Activated CD8-positive, alpha-beta T cell treated with anti-CD3 and anti-CD28 coated beads, Interleukin-2, amount 10 ng/mL, durations not matched to agents 7 days and 5 days (primary cell): ENCODE data around the gene SLC2A10. TPM values are rescaled to one million over a fixed set of nuclear protein-coding genes. Genes with fewer than 3 reads are reported as not detected.
A peak's percentile ranks its signal among the peaks of the same experiment; 100 is the strongest.

Source experiments
- ATAC-seq: fragments of 150-1000 bp; cut with Tn5 transposase; one replicate; pipeline ENCODE4 v1.10.0; 2021; ENCODE audit warnings: moderate library complexity
- CTCF ChIA-PET: fragments of 350-600 bp; sonication (Branson Sonifier 250); formaldehyde crosslinking; loops from one replicate; lab custom pipeline; 2021; ENCODE audit warnings: antibody characterized with exemption; lab: Charles Lee
- POLR2A ChIA-PET: fragments of 350-600 bp; sonication (Branson Sonifier 250); formaldehyde crosslinking; loops from one replicate; lab custom pipeline; 2021; ENCODE audit warnings: antibody characterized with exemption; lab: Charles Lee
- DNase-seq: peaks from one replicate; pipeline ENCODE4 v3.0.0-alpha.2; 2020
- H3K27ac Mint-ChIP-seq: one replicate; pipeline ENCODE4 v1.8.0; 2021; ENCODE audit warnings: mild to moderate bottlenecking, mixed read lengths
- H3K27me3 Mint-ChIP-seq: one replicate; pipeline ENCODE4 v1.8.0; 2021; ENCODE audit warnings: low read depth, mixed read lengths
- H3K36me3 Mint-ChIP-seq: one replicate; pipeline ENCODE4 v1.8.0; 2021; ENCODE audit warnings: low read depth, mixed read lengths
- H3K4me1 Mint-ChIP-seq: one replicate; pipeline ENCODE4 v1.8.0; 2021; ENCODE audit warnings: low read depth, mixed read lengths
- H3K4me3 Mint-ChIP-seq: one replicate; pipeline ENCODE4 v1.8.0; 2021; ENCODE audit warnings: mild to moderate bottlenecking, mixed read lengths
- H3K9me3 Mint-ChIP-seq: one replicate; pipeline ENCODE4 v1.8.0; 2022; ENCODE audit warnings: mixed read lengths; ENCODE audit not compliant: insufficient read depth
- total RNA-seq, 2 experiments: library from RNA; stranded (reverse); gene quantifications; one replicate each; pipeline ENCODE4 v1.2.3, GENCODE V29; 2021

SLC2A10 gene
- total RNA-seq, 2 experiments from 2014 or later, result not detected

- ATAC-seq, result no peak
- POLR2A ChIA-PET, result no interaction called here
- no peak overlapping the region for H3K27ac Mint-ChIP-seq
- CTCF ChIA-PET, result interaction anchor here (2.0 kb wide), 1 partner anchor 15 kb away, joined by 9 read pairs; no protein-coding TSS in a partner anchor
- no peak for DNase-seq
- H3K27me3 Mint-ChIP-seq, result peaks cover 7% of the 10 kb centered on the region
- no peaks in the 10 kb centered on the region for H3K36me3 Mint-ChIP-seq
- peaks cover 8% of the 10 kb centered on the region for H3K4me1 Mint-ChIP-seq
- no peaks in the 10 kb centered on the region for H3K9me3 Mint-ChIP-seq
- H3K4me3 Mint-ChIP-seq, result no peak overlapping the region
Measured at GRCh38 chr20:46695892-46696291, 13.6 kb upstream of the SLC2A10 start.

- CTCF ChIA-PET, result interaction anchor here (1.3 kb wide), 1 partner anchor 8 kb away, joined by 4 read pairs; no protein-coding TSS in a partner anchor
- Mint-ChIP-seq H3K27me3 (peaks cover 7% of the 10 kb centered on the region), H3K27ac (no peak overlapping the region), H3K9me3 (no peaks in the 10 kb centered on the region), H3K36me3 (no peaks in the 10 kb centered on the region), H3K4me3 (no peak overlapping the region), H3K4me1 (peaks cover 8% of the 10 kb centered on the region)
- POLR2A ChIA-PET, result no interaction called here
- no peak for DNase-seq
- ATAC-seq, result no peak
Measured at GRCh38 chr20:46696791-46697279, 12.6 kb upstream of the SLC2A10 start.

- POLR2A ChIA-PET, result no interaction called here
- no peak for ATAC-seq
- H3K4me1 Mint-ChIP-seq, result peaks cover 8% of the 10 kb centered on the region
- CTCF ChIA-PET, result no interaction called here
- H3K4me3 Mint-ChIP-seq, result no peak overlapping the region
- no peak for DNase-seq
- no peaks in the 10 kb centered on the region for H3K36me3 Mint-ChIP-seq
- H3K27ac Mint-ChIP-seq, result no peak overlapping the region
- H3K9me3 Mint-ChIP-seq, result no peaks in the 10 kb centered on the region
- H3K27me3 Mint-ChIP-seq, result peaks cover 7% of the 10 kb centered on the region
Measured at GRCh38 chr20:46698788-46699187, 10.7 kb upstream of the SLC2A10 start.

- ATAC-seq, result no peak
Measured at GRCh38 chr20:46699651-46700359, 9.6 kb upstream of the SLC2A10 start.

GRCh38 chr20:46700481-46700880, 9.0 kb upstream of the SLC2A10 start:
- no peaks in the 10 kb centered on the region for H3K9me3 Mint-ChIP-seq
- ATAC-seq, result no peak
- ChIA-PET CTCF (interaction anchor here (1.1 kb wide), 1 partner anchor 13 kb away, joined by 3 read pairs; no protein-coding TSS in a partner anchor), POLR2A (no interaction called here)
- no peak overlapping the region for H3K4me3 Mint-ChIP-seq
- H3K4me1 Mint-ChIP-seq, result no peaks in the 10 kb centered on the region
- H3K27me3 Mint-ChIP-seq, result peaks cover 17% of the 10 kb centered on the region
- H3K27ac Mint-ChIP-seq, result no peak overlapping the region
- H3K36me3 Mint-ChIP-seq, result no peaks in the 10 kb centered on the region
- DNase-seq, result no peak

More at GRCh38 chr20:46699651-46700359, 9.6 kb upstream of the SLC2A10 start:
- POLR2A ChIA-PET, result no interaction called here
- H3K36me3 Mint-ChIP-seq, result no peaks in the 10 kb centered on the region
- no peak overlapping the region for H3K4me3 Mint-ChIP-seq
- CTCF ChIA-PET, result interaction anchor here (0.6 to 1.1 kb wide), 4 partner anchors 10 to 155 kb away, joined by 3 to 5 read pairs (median 4); no protein-coding TSS in a partner anchor
- no peak overlapping the region for H3K27ac Mint-ChIP-seq
- peak; percentile 34 for DNase-seq
- peaks cover 12% of the 10 kb centered on the region for H3K27me3 Mint-ChIP-seq
- no peaks in the 10 kb centered on the region for H3K9me3 Mint-ChIP-seq
- no peaks in the 10 kb centered on the region for H3K4me1 Mint-ChIP-seq

GRCh38 chr20:46701057-46701456, 8.4 kb upstream of the SLC2A10 start:
- Mint-ChIP-seq H3K9me3 (no peaks in the 10 kb centered on the region), H3K4me1 (no peaks in the 10 kb centered on the region), H3K27ac (no peak overlapping the region), H3K36me3 (no peaks in the 10 kb centered on the region), H3K27me3 (peaks cover 19% of the 10 kb centered on the region), H3K4me3 (no peak overlapping the region)
- ChIA-PET POLR2A (no interaction called here), CTCF (no interaction called here)
- ATAC-seq, result no peak
- no peak for DNase-seq

- no peaks in the 10 kb centered on the region for H3K36me3 Mint-ChIP-seq
- peaks cover 3% of the 10 kb centered on the region for H3K9me3 Mint-ChIP-seq
- POLR2A ChIA-PET, result interaction anchor here (1.0 kb wide), 1 partner anchor 13 kb away, joined by 4 read pairs; the partner anchor contains the start of gene TP53RK
- H3K27ac Mint-ChIP-seq, result no peak overlapping the region
- H3K4me1 Mint-ChIP-seq, result no peaks in the 10 kb centered on the region
- DNase-seq (no peak), ATAC-seq (no peak)
- H3K4me3 Mint-ChIP-seq, result no peak overlapping the region
- CTCF ChIA-PET, result interaction anchor here (0.6 kb wide), 1 partner anchor 713 kb away, joined by 4 read pairs; no protein-coding TSS in a partner anchor
- H3K27me3 Mint-ChIP-seq, result peaks cover 21% of the 10 kb centered on the region
Measured at GRCh38 chr20:46701556-46701955, 7.9 kb upstream of the SLC2A10 start.

- Mint-ChIP-seq H3K36me3 (no peaks in the 10 kb centered on the region), H3K9me3 (peaks cover 5% of the 10 kb centered on the region), H3K27ac (no peak overlapping the region), H3K27me3 (peaks cover 23% of the 10 kb centered on the region), H3K4me1 (no peaks in the 10 kb centered on the region), H3K4me3 (no peak overlapping the region)
- POLR2A ChIA-PET, result interaction anchor here (1.0 kb wide), 1 partner anchor 13 kb away, joined by 4 read pairs; the partner anchor contains the start of gene TP53RK
- ATAC-seq, result no peak
- CTCF ChIA-PET, result interaction anchor here (0.6 kb wide), 1 partner anchor 713 kb away, joined by 4 read pairs; no protein-coding TSS in a partner anchor
- DNase-seq, result no peak
Measured at GRCh38 chr20:46701986-46702385, 7.5 kb upstream of the SLC2A10 start.

GRCh38 chr20:46702447-46703203, 6.8 kb upstream of the SLC2A10 start:
- Mint-ChIP-seq H3K9me3 (peaks cover 5% of the 10 kb centered on the region), H3K4me3 (no peak overlapping the region), H3K27me3 (peaks cover 27% of the 10 kb centered on the region), H3K36me3 (no peaks in the 10 kb centered on the region), H3K27ac (no peak overlapping the region), H3K4me1 (no peaks in the 10 kb centered on the region)
- ATAC-seq, result no peak
- ChIA-PET POLR2A (interaction anchor here (1.0 kb wide), 1 partner anchor 14 kb away, joined by 4 read pairs; the partner anchor contains the start of gene TP53RK), CTCF (interaction anchor here (0.6 to 1.0 kb wide), 2 partner anchors 50 to 714 kb away, joined by 3 to 4 read pairs; no protein-coding TSS in a partner anchor)
- no peak for DNase-seq

GRCh38 chr20:46703435-46703834, 6.0 kb upstream of the SLC2A10 start:
- no peak overlapping the region for H3K4me3 Mint-ChIP-seq
- POLR2A ChIA-PET, result no interaction called here
- CTCF ChIA-PET, result interaction anchor here (1.0 kb wide), 1 partner anchor 49 kb away, joined by 3 read pairs; no protein-coding TSS in a partner anchor
- no peak overlapping the region for H3K27ac Mint-ChIP-seq
- ATAC-seq (no peak), DNase-seq (no peak)
- H3K4me1 Mint-ChIP-seq, result no peaks in the 10 kb centered on the region
- H3K27me3 Mint-ChIP-seq, result peaks cover 34% of the 10 kb centered on the region
- no peaks in the 10 kb centered on the region for H3K36me3 Mint-ChIP-seq
- H3K9me3 Mint-ChIP-seq, result peaks cover 5% of the 10 kb centered on the region

- H3K27ac Mint-ChIP-seq, result no peak overlapping the region
- no peak overlapping the region for H3K4me3 Mint-ChIP-seq
- H3K27me3 Mint-ChIP-seq, result peaks cover 40% of the 10 kb centered on the region
- no peak for ATAC-seq
- ChIA-PET CTCF (no interaction called here), POLR2A (no interaction called here)
- peaks cover 5% of the 10 kb centered on the region for H3K9me3 Mint-ChIP-seq
- H3K4me1 Mint-ChIP-seq, result peaks cover 4% of the 10 kb centered on the region
- DNase-seq, result no peak
- H3K36me3 Mint-ChIP-seq, result no peaks in the 10 kb centered on the region
Measured at GRCh38 chr20:46704714-46705377, 4.6 kb upstream of the SLC2A10 start.
